HG03558 (cell line): Measurements from ENCODE around the gene UBXN7.
"Not testable (repeated sequence)": the region's sequence is repeated elsewhere in the genome, so short reads cannot be mapped to it uniquely, and the experiment has no call there.

Experiments used
- ATAC-seq: cut with Tn5 transposase; IDR thresholded peaks from one replicate; pipeline ENCODE4 v1.9.1; 2021; ENCODE audit warnings: moderate number of reproducible peaks; ENCODE audit not compliant: unreplicated experiment; ENCODE audit errors: extremely low read depth

Gene UBXN7

GRCh38 chr3:196432137-196432879 is at the start of gene UBXN7:
Gene UBXN7, minus strand, starts transcription at chr3:196432427. Its CDS starts 28 bp downstream, at chr3:196432399.
- ATAC-seq = no peak

GRCh38 chr3:196477678-196478077 is 45.5 kb upstream of the UBXN7 start:
- no peak for ATAC-seq

- ATAC-seq = no peak
These were observed 40.1 kb upstream of the UBXN7 start for GRCh38 chr3:196472286-196472685.

- no peak for ATAC-seq
These were observed 39.3 kb upstream of the UBXN7 start for GRCh38 chr3:196471551-196471950.

- not testable (repeated sequence) for ATAC-seq
These were observed 38.0 kb upstream of the UBXN7 start for GRCh38 chr3:196470182-196470581.

- ATAC-seq = no peak
These were observed 31.6 kb upstream of the UBXN7 start for GRCh38 chr3:196463804-196464203.

- ATAC-seq = no peak
These were observed 31.2 kb upstream of the UBXN7 start for GRCh38 chr3:196463478-196463756.

- not testable (repeated sequence) for ATAC-seq
These were observed 30.7 kb upstream of the UBXN7 start for GRCh38 chr3:196462680-196463477.

GRCh38 chr3:196458063-196458462 is 25.8 kb upstream of the UBXN7 start:
- ATAC-seq = no peak

GRCh38 chr3:196457470-196457869 is 25.2 kb upstream of the UBXN7 start:
- ATAC-seq = not testable (repeated sequence)

- no peak for ATAC-seq
These were observed 22.7 kb upstream of the UBXN7 start for GRCh38 chr3:196454935-196455334.

GRCh38 chr3:196445391-196445790 is 13.2 kb upstream of the UBXN7 start:
- not testable (repeated sequence) for ATAC-seq

GRCh38 chr3:196444500-196444894 is 12.3 kb upstream of the UBXN7 start:
- ATAC-seq = no peak

- no peak for ATAC-seq
These were observed 8.5 kb upstream of the UBXN7 start for GRCh38 chr3:196440696-196441095.

GRCh38 chr3:196440041-196440537 is 7.9 kb upstream of the UBXN7 start:
- no peak for ATAC-seq

- ATAC-seq = no peak
These were observed 768 bp downstream of the UBXN7 start for GRCh38 chr3:196431181-196432136.

- no peak for ATAC-seq
These were observed 4.2 kb downstream of the UBXN7 start for GRCh38 chr3:196428041-196428440.

- ATAC-seq = not testable (repeated sequence)
These were observed 7.8 kb downstream of the UBXN7 start for GRCh38 chr3:196424421-196424820.

GRCh38 chr3:196423044-196423781 is 9.0 kb downstream of the UBXN7 start:
- ATAC-seq = no peak

- ATAC-seq = not testable (repeated sequence)
These were observed 10.6 kb downstream of the UBXN7 start for GRCh38 chr3:196421668-196422067.
